Panc1 (cell line): ENCODE measurements around the gene ANO1. TPM values are rescaled to one million over a fixed set of nuclear protein-coding genes. Genes with fewer than 3 reads are reported as not detected.

ENCODE experiments used
- ATAC-seq: fragments of 200-7000 bp; cut with Tn5 transposase; 2 replicates; pipeline ENCODE4 v1.9.1; 2020; ENCODE audit warnings: mild to moderate bottlenecking, moderate library complexity
- BruUV-seq: library from RNA; stranded (reverse); fragments of 400-500 nt; replicated peaks from 2 replicates; lab custom pipeline; 2021; lab: Mats Ljungman, UMichigan
- CTCF ChIA-PET: fragments of 300-600 bp; sonication (Branson Sonifier 250); formaldehyde crosslinking; loops from one replicate; lab custom pipeline; 2022; ENCODE audit warnings: antibody characterized with exemption; lab: Charles Lee
- POLR2A ChIA-PET: fragments of 300-600 bp; sonication (Branson Sonifier 250); formaldehyde crosslinking; loops from one replicate; lab custom pipeline; 2022; ENCODE audit warnings: antibody characterized with exemption; lab: Charles Lee
- DNase-seq: peaks from one replicate; pipeline ENCODE4 v3.0.0-alpha.2; 2010; ENCODE audit warnings: low read depth, low spot score
- H3K27ac ChIP-seq: 2 replicates; pipeline ENCODE4 v1.5.1; 2011; ENCODE audit warnings: mild to moderate bottlenecking, low read length, inconsistent platforms
- H3K27me3 ChIP-seq: fragments of 200-500 bp; sonication (Bioruptor generic); 2 replicates; pipeline ENCODE4 v1.6.0; 2014; ENCODE audit warnings: low read length, inconsistent platforms; ENCODE audit not compliant: control insufficient read depth, insufficient read depth
- H3K36me3 ChIP-seq: fragments of 200-500 bp; sonication (Bioruptor generic); 2 replicates; pipeline ENCODE4 v1.5.1; 2014; ENCODE audit warnings: inconsistent platforms, mild to moderate bottlenecking, low read length, moderate library complexity; ENCODE audit not compliant: control insufficient read depth, insufficient read depth
- H3K4me1 ChIP-seq: 2 replicates; pipeline ENCODE4 v1.5.1; 2011; ENCODE audit warnings: inconsistent platforms, mild to moderate bottlenecking, low read length, moderate library complexity; ENCODE audit not compliant: control insufficient read depth, insufficient read depth
- H3K4me3 ChIP-seq, 2 experiments: 2 replicates each; pipeline ENCODE4 v1.5.1; 2011 to 2012; ENCODE audit warnings: low read depth in 2 of 2, low read length in 2 of 2, mild to moderate bottlenecking in 2 of 2, inconsistent platforms in 1 of 2, moderate library complexity in 1 of 2
- H3K9me3 ChIP-seq: fragments of 200-500 bp; sonication (Bioruptor generic); 2 replicates; pipeline ENCODE4 v1.5.1; 2014; ENCODE audit warnings: low read depth, mild to moderate bottlenecking, inconsistent platforms, low read length, moderate library complexity; ENCODE audit not compliant: control insufficient read depth, insufficient read depth
- POLR2AphosphoS5 ChIP-seq: IDR thresholded peaks from 2 replicates; pipeline ENCODE4 v1.6.1; 2012; ENCODE audit warnings: mild to moderate bottlenecking, low read depth, low read length, moderate library complexity
- SIN3A ChIP-seq: IDR thresholded peaks from 2 replicates; pipeline ENCODE4 v1.6.1; 2012; ENCODE audit warnings: low read depth, mild to moderate bottlenecking, low read length, moderate library complexity, borderline replicate concordance; ENCODE audit not compliant: insufficient read depth
- TCF7L2 ChIP-seq: IDR thresholded peaks from 2 replicates; pipeline ENCODE4 v1.6.1; 2011; ENCODE audit warnings: mild to moderate bottlenecking, low read depth, low read length, inconsistent platforms
- in situ Hi-C: cut with HindIII; loops from 2 replicates; pipeline ENCODE4 v1.10.0; 2016; ENCODE audit warnings: low sequenced_read_pairs, low pct_unique_long_range_greater_than_20kb
- intact Hi-C: fragments of 100-400 bp; cut with micrococcal nuclease; formaldehyde crosslinking; loops from one replicate; pipeline ENCODE4 v1.10.0; 2022; ENCODE audit not compliant: unreplicated experiment
- total RNA-seq: library from RNA; stranded (reverse); gene quantifications from one replicate; pipeline ENCODE4 v1.2.1, GENCODE V29; 2021; ENCODE audit not compliant: unreplicated experiment
- TF ChIP-seq, protein P1 (sequence below), 2 experiments: IDR thresholded peaks; 2 replicates each; pipeline ENCODE4 v1.6.1; 2011 to 2012; ENCODE audit warnings: low read depth in 2 of 2, control low read depth in 1 of 2, low read length in 1 of 2, mild to moderate bottlenecking in 1 of 2, moderate library complexity in 1 of 2; ENCODE audit not compliant: insufficient read depth in 1 of 2
- TF ChIP-seq, protein P2 (sequence below): fragments of 450-650 bp; IDR thresholded peaks from 2 replicates; pipeline ENCODE4 v1.5.1; 2017; ENCODE audit warnings: mild to moderate bottlenecking

Gene ANO1
- total RNA-seq, 1 experiment from 2014 or later: 2.3 TPM

DNA sequence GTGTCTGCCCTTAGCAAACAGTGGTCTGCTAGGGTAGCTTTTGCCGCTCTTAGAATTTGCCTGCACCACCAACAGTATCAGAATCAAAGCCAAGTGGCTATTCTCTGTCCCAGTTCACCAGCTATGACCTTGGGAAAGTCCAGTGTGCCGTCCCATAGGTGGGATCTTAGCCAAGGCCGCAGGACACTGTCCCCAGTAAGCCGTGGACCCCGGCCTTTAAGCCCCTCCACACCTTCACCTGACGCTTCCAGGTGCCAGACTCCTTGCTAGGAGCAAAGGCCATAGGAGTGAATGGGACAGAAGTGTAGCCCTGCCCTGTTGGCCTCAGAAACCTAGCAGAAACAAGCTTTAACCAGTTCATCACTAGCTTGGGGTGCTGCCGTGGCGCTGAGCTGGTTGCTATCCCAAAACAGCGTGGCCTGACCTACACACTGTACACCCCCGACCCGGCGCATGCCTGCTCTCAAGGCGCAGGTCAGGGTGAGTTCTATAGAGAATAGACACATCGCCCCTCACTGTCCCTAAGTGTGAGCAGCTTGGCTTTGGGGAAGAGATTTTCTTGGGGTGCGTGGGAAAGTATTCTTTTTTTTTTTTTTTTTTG, 129.5 kb downstream of the ANO1 start:
- no peak overlapping the region for H3K4me3 ChIP-seq
- ChIA-PET CTCF (no interaction called here), POLR2A (no interaction called here)
- no TSS peak for BruUV-seq
- no peak for DNase-seq
- in situ Hi-C loops: no loop called here
- no peaks in the 10 kb centered on the region for H3K27me3 ChIP-seq
- intact Hi-C loops: no loop called here
- H3K4me1 ChIP-seq: peaks cover 21% of the 10 kb centered on the region
- H3K9me3 ChIP-seq: no peaks in the 10 kb centered on the region
- TF ChIP-seq SIN3A (no peak), POLR2AphosphoS5 (no peak), TCF7L2 (no peak)
- TF ChIP-seq, protein P1, sequence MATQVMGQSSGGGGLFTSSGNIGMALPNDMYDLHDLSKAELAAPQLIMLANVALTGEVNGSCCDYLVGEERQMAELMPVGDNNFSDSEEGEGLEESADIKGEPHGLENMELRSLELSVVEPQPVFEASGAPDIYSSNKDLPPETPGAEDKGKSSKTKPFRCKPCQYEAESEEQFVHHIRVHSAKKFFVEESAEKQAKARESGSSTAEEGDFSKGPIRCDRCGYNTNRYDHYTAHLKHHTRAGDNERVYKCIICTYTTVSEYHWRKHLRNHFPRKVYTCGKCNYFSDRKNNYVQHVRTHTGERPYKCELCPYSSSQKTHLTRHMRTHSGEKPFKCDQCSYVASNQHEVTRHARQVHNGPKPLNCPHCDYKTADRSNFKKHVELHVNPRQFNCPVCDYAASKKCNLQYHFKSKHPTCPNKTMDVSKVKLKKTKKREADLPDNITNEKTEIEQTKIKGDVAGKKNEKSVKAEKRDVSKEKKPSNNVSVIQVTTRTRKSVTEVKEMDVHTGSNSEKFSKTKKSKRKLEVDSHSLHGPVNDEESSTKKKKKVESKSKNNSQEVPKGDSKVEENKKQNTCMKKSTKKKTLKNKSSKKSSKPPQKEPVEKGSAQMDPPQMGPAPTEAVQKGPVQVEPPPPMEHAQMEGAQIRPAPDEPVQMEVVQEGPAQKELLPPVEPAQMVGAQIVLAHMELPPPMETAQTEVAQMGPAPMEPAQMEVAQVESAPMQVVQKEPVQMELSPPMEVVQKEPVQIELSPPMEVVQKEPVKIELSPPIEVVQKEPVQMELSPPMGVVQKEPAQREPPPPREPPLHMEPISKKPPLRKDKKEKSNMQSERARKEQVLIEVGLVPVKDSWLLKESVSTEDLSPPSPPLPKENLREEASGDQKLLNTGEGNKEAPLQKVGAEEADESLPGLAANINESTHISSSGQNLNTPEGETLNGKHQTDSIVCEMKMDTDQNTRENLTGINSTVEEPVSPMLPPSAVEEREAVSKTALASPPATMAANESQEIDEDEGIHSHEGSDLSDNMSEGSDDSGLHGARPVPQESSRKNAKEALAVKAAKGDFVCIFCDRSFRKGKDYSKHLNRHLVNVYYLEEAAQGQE (IDR thresholded peaks at IDR 0.05; ENCODE audit: insufficient read depth in 1 of 2, low read depth in 2 of 2, low read length in 1 of 2): no peak
- TF ChIP-seq, protein P2, sequence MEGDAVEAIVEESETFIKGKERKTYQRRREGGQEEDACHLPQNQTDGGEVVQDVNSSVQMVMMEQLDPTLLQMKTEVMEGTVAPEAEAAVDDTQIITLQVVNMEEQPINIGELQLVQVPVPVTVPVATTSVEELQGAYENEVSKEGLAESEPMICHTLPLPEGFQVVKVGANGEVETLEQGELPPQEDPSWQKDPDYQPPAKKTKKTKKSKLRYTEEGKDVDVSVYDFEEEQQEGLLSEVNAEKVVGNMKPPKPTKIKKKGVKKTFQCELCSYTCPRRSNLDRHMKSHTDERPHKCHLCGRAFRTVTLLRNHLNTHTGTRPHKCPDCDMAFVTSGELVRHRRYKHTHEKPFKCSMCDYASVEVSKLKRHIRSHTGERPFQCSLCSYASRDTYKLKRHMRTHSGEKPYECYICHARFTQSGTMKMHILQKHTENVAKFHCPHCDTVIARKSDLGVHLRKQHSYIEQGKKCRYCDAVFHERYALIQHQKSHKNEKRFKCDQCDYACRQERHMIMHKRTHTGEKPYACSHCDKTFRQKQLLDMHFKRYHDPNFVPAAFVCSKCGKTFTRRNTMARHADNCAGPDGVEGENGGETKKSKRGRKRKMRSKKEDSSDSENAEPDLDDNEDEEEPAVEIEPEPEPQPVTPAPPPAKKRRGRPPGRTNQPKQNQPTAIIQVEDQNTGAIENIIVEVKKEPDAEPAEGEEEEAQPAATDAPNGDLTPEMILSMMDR: no peak
- H3K27ac ChIP-seq: no peak overlapping the region
- H3K36me3 ChIP-seq: peaks cover 3% of the 10 kb centered on the region
- no peak for ATAC-seq

DNA sequence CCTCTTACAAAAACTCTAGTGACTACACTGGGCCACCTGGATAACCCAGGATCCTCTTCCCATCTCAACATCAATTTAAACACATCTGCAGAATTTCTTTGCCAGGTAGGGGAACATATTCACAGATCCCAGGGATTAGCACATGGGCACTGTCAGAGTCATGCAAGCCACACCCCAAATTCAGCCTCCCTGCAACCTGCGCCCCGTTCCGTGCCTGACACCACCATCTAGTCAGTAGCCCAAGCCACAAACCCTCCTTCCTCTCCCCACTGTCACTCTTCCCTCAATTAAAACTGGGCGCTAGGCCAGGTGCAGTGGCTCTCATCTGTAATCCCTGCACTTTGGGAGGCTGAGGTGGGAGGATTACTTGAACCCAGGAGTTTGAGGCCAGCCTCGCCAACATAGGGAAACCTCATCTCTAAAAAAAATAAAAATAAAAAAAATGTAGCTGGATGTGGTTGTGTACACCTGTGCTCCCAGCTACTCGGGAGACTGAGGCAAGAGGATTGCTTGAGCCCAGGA, 131.3 kb downstream of the ANO1 start:
- Histone ChIP-seq H3K4me1 (peaks cover 20% of the 10 kb centered on the region), H3K4me3 (no peak overlapping the region), H3K27me3 (no peaks in the 10 kb centered on the region), H3K36me3 (peaks cover 3% of the 10 kb centered on the region), H3K9me3 (no peaks in the 10 kb centered on the region), H3K27ac (no peak overlapping the region)
- DNase-seq: no peak
- intact Hi-C loops (no loop called here), in situ Hi-C loops (no loop called here)
- ChIA-PET POLR2A (no interaction called here), CTCF (no interaction called here)
- ATAC-seq: no peak
- TF ChIP-seq, protein P2: no peak
- TF ChIP-seq SIN3A: no peak
- TF ChIP-seq, protein P1 (IDR thresholded peaks at IDR 0.05; ENCODE audit: insufficient read depth in 1 of 2, low read depth in 2 of 2, low read length in 1 of 2): no peak
- TF ChIP-seq TCF7L2: no peak
- no peak for TF ChIP-seq POLR2AphosphoS5
- no TSS peak for BruUV-seq
